ENCODE measurements around the gene TNK2.

Gene TNK2

DNA sequence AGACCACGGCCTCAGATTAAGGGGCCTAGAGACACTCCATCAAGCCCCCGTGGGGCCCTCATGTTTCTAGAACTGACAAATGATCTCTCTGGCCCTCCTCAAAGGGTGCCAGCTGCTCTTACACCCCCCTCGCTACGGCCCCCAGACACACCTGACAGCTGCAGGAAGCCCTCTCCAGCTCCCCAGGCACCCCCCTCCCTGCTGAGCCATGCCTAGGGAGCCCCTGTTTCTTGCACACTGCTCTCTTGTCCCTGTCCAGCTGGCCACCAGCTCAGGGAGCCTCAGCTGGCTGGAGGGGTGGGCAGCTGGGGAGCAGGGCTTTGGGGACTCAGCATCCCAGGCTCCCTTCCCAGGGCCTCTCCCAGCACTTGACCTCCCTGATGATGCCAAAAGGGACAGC lies 14.8 kb downstream of the TNK2 start:
- no peaks in the 10 kb centered on the region for H3K36me3 ChIP-seq (ENCODE audit: control insufficient read depth in 1 of 2, insufficient read depth in 2 of 2, low read length in 2 of 2)
- H3K4me3 ChIP-seq (ENCODE audit: low read depth in 1 of 2, low read length in 2 of 2), result no peak overlapping the region
- H3K9me3 ChIP-seq (ENCODE audit: control insufficient read depth in 1 of 2, low read length in 2 of 2), result no peaks in the 10 kb centered on the region
- H3K9ac ChIP-seq (ENCODE audit: low read depth in 1 of 2, low read length in 2 of 2), result no peak overlapping the region
- peaks cover 20 to 33% of the 10 kb centered on the region in 2 donors for H3K4me1 ChIP-seq (ENCODE audit: control insufficient read depth in 1 of 2, insufficient read depth in 2 of 2, low read length in 2 of 2)
- H3K27me3 ChIP-seq (ENCODE audit: control insufficient read depth in 1 of 2, insufficient read depth in 2 of 2, low read length in 2 of 2), result no peaks in the 10 kb centered on the region
- no peak overlapping the region for H3K27ac ChIP-seq (ENCODE audit: low read depth, low read length)

DNA sequence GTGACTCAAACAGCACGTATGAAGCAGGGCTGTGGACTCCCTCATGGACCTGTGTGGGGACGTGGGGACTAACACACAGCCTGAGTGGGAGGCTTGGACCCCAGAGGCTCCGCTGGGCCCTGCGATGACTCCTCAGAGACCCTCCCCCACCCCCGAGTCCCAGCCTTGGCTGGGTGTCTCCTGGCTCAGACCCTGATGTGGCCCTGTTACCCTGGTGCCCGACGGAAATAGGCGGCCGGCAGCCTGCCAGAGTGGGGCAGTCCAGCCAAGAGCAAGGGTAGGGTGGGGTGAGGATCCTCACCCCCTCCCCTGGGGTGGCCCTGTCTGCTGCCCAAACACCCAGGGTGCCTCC lies 15.3 kb downstream of the TNK2 start:
- Histone ChIP-seq H3K4me3 (ENCODE audit: low read depth in 1 of 2, low read length in 2 of 2) (no peak overlapping the region), H3K9ac (ENCODE audit: low read depth in 1 of 2, low read length in 2 of 2) (no peak overlapping the region), H3K27ac (ENCODE audit: low read depth, low read length) (peak overlapping the region; percentile 10), H3K4me1 (ENCODE audit: control insufficient read depth in 1 of 2, insufficient read depth in 2 of 2, low read length in 2 of 2) (peaks cover 20 to 33% of the 10 kb centered on the region in 2 donors), H3K27me3 (ENCODE audit: control insufficient read depth in 1 of 2, insufficient read depth in 2 of 2, low read length in 2 of 2) (no peaks in the 10 kb centered on the region), H3K36me3 (ENCODE audit: control insufficient read depth in 1 of 2, insufficient read depth in 2 of 2, low read length in 2 of 2) (peaks cover 0 to under 1% of the 10 kb centered on the region in 2 donors), H3K9me3 (ENCODE audit: control insufficient read depth in 1 of 2, low read length in 2 of 2) (no peaks in the 10 kb centered on the region)

GRCh38 chr3:195892105-195893043 lies 16.0 kb downstream of the TNK2 start:
- Histone ChIP-seq H3K27ac (ENCODE audit: low read depth, low read length) (peak overlapping the region; percentile 10), H3K4me1 (ENCODE audit: control insufficient read depth in 1 of 2, insufficient read depth in 2 of 2, low read length in 2 of 2) (peaks cover 20 to 33% of the 10 kb centered on the region in 2 donors), H3K9ac (ENCODE audit: low read depth in 1 of 2, low read length in 2 of 2) (no peak overlapping the region)

DNA sequence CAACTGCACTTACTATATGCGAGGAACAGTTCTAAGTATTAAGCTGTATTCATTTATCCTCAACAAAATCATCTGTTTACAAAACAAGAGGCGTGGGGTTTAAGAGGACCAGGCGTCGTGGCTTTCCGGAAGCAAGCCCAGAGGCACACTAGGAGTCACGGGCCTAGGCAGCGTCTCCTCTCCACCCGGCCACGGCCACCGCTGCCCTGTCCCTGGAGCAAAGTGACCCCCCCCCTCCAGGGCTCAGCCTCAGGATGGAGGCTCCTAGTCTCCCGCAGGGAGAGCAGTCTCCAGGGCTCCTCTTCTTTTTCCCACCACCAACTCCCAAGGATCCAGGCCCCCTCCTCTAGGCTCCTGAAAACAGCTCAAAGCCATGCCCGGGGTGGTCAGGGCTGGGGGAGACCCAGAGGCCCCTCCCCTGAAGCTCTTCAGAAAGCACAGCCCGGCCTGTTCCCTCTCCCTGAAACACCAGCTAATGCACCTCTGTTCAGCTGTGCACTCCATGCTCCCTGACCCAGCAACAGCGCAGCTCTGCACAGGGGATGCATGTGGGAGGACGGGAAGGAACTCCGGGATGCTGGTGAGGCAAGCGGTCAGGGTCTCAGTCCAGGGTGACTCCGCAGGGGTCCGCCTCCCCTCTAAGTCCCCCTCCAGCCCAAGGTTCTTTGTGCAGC lies 16.8 kb downstream of the TNK2 start:
- H3K4me3 ChIP-seq (ENCODE audit: low read depth in 1 of 2, low read length in 2 of 2), result peak overlapping the region in 1 of 2 donors; percentile 20

More at GRCh38 chr3:195892105-195893043, 16.0 kb downstream of the TNK2 start:
- Histone ChIP-seq H3K9me3 (ENCODE audit: control insufficient read depth in 1 of 2, low read length in 2 of 2) (no peaks in the 10 kb centered on the region), H3K4me3 (ENCODE audit: low read depth in 1 of 2, low read length in 2 of 2) (peak overlapping the region in 1 of 2 donors; percentile 20), H3K36me3 (ENCODE audit: control insufficient read depth in 1 of 2, insufficient read depth in 2 of 2, low read length in 2 of 2) (peaks cover 0 to 5% of the 10 kb centered on the region in 2 donors), H3K27me3 (ENCODE audit: control insufficient read depth in 1 of 2, insufficient read depth in 2 of 2, low read length in 2 of 2) (no peaks in the 10 kb centered on the region)

DNA sequence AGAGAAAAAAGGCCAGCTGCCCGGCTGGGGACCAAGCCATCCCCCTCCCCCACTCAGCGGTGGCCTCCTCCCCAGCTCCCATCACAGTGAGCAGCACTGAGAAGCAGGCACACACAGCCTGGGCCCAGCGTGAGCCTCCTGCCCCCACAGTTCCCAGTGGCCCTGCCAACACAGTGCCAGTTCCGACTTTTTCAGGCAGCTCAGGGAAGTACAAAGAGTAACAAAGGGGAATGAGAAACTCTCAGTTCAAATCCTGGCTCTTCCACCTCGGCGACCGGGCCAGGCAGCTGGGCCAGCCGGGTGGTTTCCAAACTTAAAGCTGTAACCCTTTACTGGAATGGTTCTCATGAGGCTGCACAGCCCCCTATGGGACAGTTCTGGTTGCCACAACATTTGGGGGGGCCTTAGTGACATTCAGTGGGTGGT lies 18.5 kb downstream of the TNK2 start:
- Histone ChIP-seq H3K4me1 (ENCODE audit: control insufficient read depth in 1 of 2, insufficient read depth in 2 of 2, low read length in 2 of 2) (peaks cover 6 to 22% of the 10 kb centered on the region in 2 donors), H3K27ac (ENCODE audit: low read depth, low read length) (no peak overlapping the region), H3K4me3 (ENCODE audit: low read depth in 1 of 2, low read length in 2 of 2) (no peak overlapping the region)

More for the DNA sequence above, 16.8 kb downstream of the TNK2 start:
- Histone ChIP-seq H3K27me3 (ENCODE audit: control insufficient read depth in 1 of 2, insufficient read depth in 2 of 2, low read length in 2 of 2) (no peaks in the 10 kb centered on the region), H3K36me3 (ENCODE audit: control insufficient read depth in 1 of 2, insufficient read depth in 2 of 2, low read length in 2 of 2) (peaks cover 0 to 5% of the 10 kb centered on the region in 2 donors), H3K27ac (ENCODE audit: low read depth, low read length) (no peak overlapping the region), H3K4me1 (ENCODE audit: control insufficient read depth in 1 of 2, insufficient read depth in 2 of 2, low read length in 2 of 2) (peaks cover 13 to 27% of the 10 kb centered on the region in 2 donors), H3K9me3 (ENCODE audit: control insufficient read depth in 1 of 2, low read length in 2 of 2) (no peaks in the 10 kb centered on the region), H3K9ac (ENCODE audit: low read depth in 1 of 2, low read length in 2 of 2) (no peak overlapping the region)

DNA sequence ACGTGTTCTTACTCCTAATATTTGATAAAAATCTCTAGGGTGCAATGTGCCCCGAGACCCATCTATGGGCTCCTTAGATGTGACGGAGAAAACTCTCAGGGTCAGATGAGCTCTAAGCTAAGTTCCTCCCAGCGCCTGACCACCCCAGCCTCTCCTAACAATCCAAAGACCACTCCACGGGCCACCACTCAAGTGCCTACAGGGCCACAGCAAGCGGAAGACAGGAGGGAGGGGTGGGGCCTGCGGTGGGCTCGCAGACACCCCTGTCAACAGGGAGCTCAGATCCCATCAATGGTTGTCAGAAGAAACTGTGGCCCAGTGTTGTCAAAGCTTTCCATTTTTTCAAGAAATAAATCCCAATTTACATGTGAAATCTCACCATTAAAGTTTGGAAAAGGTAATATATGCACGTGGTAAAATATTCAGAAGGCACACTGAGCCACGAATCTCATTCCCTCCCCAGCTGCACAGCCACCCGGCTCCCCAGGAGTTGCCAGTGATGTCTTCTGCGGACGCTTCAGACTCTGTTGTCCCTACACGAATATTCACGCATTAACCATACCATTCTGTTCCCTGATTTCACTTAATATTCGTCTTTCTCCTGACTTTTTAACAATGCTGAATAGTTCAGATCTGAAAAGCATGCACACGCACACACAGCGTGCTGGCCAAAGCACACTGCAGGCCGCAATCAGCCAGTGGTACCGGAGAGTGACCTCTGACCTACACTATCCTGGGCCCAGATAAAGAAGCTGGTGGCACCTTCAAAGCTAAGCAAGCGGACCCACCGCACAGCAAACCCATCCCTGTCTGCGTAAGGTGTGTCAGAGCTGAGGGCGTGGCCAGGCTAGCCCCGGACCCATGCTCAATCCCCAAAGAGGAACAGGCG lies 19.1 kb downstream of the TNK2 start:
- no peak overlapping the region for H3K27ac ChIP-seq (ENCODE audit: low read depth, low read length)
- no peaks in the 10 kb centered on the region for H3K27me3 ChIP-seq (ENCODE audit: control insufficient read depth in 1 of 2, insufficient read depth in 2 of 2, low read length in 2 of 2)
- peaks cover 6 to 21% of the 10 kb centered on the region in 2 donors for H3K4me1 ChIP-seq (ENCODE audit: control insufficient read depth in 1 of 2, insufficient read depth in 2 of 2, low read length in 2 of 2)
- peaks cover 0 to 5% of the 10 kb centered on the region in 2 donors for H3K36me3 ChIP-seq (ENCODE audit: control insufficient read depth in 1 of 2, insufficient read depth in 2 of 2, low read length in 2 of 2)
- H3K9ac ChIP-seq (ENCODE audit: low read depth in 1 of 2, low read length in 2 of 2), result no peak overlapping the region
- no peak overlapping the region for H3K4me3 ChIP-seq (ENCODE audit: low read depth in 1 of 2, low read length in 2 of 2)
- no peaks in the 10 kb centered on the region for H3K9me3 ChIP-seq (ENCODE audit: control insufficient read depth in 1 of 2, low read length in 2 of 2)

More for the DNA sequence above, 18.5 kb downstream of the TNK2 start:
- Histone ChIP-seq H3K9ac (ENCODE audit: low read depth in 1 of 2, low read length in 2 of 2) (no peak overlapping the region), H3K27me3 (ENCODE audit: control insufficient read depth in 1 of 2, insufficient read depth in 2 of 2, low read length in 2 of 2) (no peaks in the 10 kb centered on the region), H3K36me3 (ENCODE audit: control insufficient read depth in 1 of 2, insufficient read depth in 2 of 2, low read length in 2 of 2) (peaks cover 0 to 5% of the 10 kb centered on the region in 2 donors), H3K9me3 (ENCODE audit: control insufficient read depth in 1 of 2, low read length in 2 of 2) (no peaks in the 10 kb centered on the region)

GRCh38 chr3:195888311-195888761 lies 20.0 kb downstream of the TNK2 start:
- Histone ChIP-seq H3K27ac (ENCODE audit: low read depth, low read length) (no peak overlapping the region), H3K36me3 (ENCODE audit: control insufficient read depth in 1 of 2, insufficient read depth in 2 of 2, low read length in 2 of 2) (peaks cover 0 to 9% of the 10 kb centered on the region in 2 donors), H3K4me3 (ENCODE audit: low read depth in 1 of 2, low read length in 2 of 2) (no peak overlapping the region), H3K27me3 (ENCODE audit: control insufficient read depth in 1 of 2, insufficient read depth in 2 of 2, low read length in 2 of 2) (no peaks in the 10 kb centered on the region), H3K9me3 (ENCODE audit: control insufficient read depth in 1 of 2, low read length in 2 of 2) (no peaks in the 10 kb centered on the region), H3K9ac (ENCODE audit: low read depth in 1 of 2, low read length in 2 of 2) (no peak overlapping the region), H3K4me1 (ENCODE audit: control insufficient read depth in 1 of 2, insufficient read depth in 2 of 2, low read length in 2 of 2) (peaks cover 6 to 19% of the 10 kb centered on the region in 2 donors)

DNA sequence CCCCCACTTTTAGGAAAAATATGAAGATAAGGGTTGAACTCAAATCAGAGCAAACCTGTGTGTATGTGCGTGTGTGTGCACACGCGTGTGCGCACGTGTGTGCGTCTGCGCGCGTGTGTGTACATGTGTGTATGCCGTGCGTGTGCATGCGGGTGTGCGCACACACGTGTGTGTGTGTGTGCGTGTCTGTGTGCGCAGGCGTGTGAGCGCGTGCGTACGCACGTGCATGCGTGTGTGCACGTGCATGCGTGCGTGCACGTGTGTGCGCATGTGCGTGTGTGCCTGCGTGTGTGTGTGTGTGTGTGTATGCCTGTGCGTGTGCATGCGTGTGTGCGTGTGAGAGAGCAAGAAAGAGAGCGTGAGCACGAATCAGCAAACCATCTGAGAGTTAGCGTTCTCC lies 20.7 kb downstream of the TNK2 start:
- Histone ChIP-seq H3K9ac (ENCODE audit: low read depth in 1 of 2, low read length in 2 of 2) (no peak overlapping the region), H3K4me1 (ENCODE audit: control insufficient read depth in 1 of 2, insufficient read depth in 2 of 2, low read length in 2 of 2) (peaks cover 6 to 15% of the 10 kb centered on the region in 2 donors), H3K4me3 (ENCODE audit: low read depth in 1 of 2, low read length in 2 of 2) (no peak overlapping the region), H3K9me3 (ENCODE audit: control insufficient read depth in 1 of 2, low read length in 2 of 2) (no peaks in the 10 kb centered on the region), H3K36me3 (ENCODE audit: control insufficient read depth in 1 of 2, insufficient read depth in 2 of 2, low read length in 2 of 2) (peaks cover 0 to 13% of the 10 kb centered on the region in 2 donors), H3K27ac (ENCODE audit: low read depth, low read length) (no peak overlapping the region), H3K27me3 (ENCODE audit: control insufficient read depth in 1 of 2, insufficient read depth in 2 of 2, low read length in 2 of 2) (no peaks in the 10 kb centered on the region)

DNA sequence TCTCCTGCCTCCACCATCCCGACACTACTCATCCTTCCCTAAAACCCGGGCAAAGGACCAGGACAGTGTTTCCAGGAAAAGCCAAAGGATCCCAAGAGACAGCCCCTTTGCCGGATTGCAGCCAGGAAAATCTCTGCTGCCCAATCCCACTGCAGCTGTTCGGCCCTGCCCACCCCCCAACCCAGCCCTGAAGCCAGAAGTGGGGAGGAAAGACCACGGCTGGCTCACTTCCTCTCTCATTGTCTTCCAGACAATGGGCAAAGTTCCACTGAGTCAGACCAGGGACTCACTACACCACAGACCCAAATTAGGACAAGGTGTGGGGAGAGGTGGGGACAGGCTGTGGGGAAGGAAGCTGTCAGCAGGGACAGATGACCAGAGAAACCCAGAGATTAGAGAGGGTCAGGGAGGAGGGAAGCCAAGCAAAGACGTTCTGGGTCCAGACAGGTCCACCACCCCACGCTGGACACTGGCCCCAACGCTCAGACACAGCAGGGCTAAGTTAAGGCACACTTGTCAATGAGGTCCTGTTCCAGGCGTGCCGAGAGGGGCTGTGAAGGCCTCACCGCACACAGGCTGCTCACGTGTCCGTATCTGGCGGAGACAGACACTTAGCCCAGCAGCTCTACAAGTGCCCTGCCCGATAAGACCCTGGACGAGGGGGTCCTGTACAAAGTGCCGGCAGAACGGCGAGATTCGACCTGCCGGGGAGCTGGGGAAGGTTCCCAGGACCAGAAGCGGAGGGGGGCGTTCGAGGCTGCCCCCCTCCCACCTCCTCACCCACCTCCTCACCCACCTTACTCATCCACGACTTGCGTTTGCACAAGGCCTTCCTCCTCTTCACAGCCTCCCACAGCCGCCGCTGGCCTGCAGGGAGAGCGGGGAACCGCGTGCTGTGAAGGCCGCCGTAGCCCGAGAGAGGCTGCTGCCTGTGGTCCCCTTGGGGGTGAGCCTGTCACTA lies 21.9 kb downstream of the TNK2 start:
- no peak overlapping the region for H3K9ac ChIP-seq (ENCODE audit: low read depth in 1 of 2, low read length in 2 of 2)
- H3K27ac ChIP-seq (ENCODE audit: low read depth, low read length), result peak overlapping the region; percentile 55
- no peaks in the 10 kb centered on the region for H3K9me3 ChIP-seq (ENCODE audit: control insufficient read depth in 1 of 2, low read length in 2 of 2)
- no peaks in the 10 kb centered on the region for H3K27me3 ChIP-seq (ENCODE audit: control insufficient read depth in 1 of 2, insufficient read depth in 2 of 2, low read length in 2 of 2)
- H3K4me3 ChIP-seq (ENCODE audit: low read depth in 1 of 2, low read length in 2 of 2), result no peak overlapping the region
- H3K36me3 ChIP-seq (ENCODE audit: control insufficient read depth in 1 of 2, insufficient read depth in 2 of 2, low read length in 2 of 2), result peaks cover 0 to 20% of the 10 kb centered on the region in 2 donors
- peaks cover 6 to 11% of the 10 kb centered on the region in 2 donors for H3K4me1 ChIP-seq (ENCODE audit: control insufficient read depth in 1 of 2, insufficient read depth in 2 of 2, low read length in 2 of 2)

Measured in duodenal mucosa (tissue), 2 donors.